Measurements from ENCODE around the gene SMIM29. TPM values are rescaled to one million over a fixed set of nuclear protein-coding genes. Genes with fewer than 3 reads are reported as not detected.

The SMIM29 gene
- total and polyA plus RNA-seq, 11 donors = 18.4 to 50.4 (median 31.3) TPM

GRCh38 chr6:34239893-34240292, 8.9 kb downstream of the SMIM29 start:
- H3K27me3 ChIP-seq = no peaks in the 10 kb centered on the region
- ATAC-seq = no peak
- H3K4me1 ChIP-seq = peaks cover 0 to 47% (median 21%) of the 10 kb centered on the region in 12 donors
- no peak overlapping the region for H3K4me3 ChIP-seq
- WGBS, 4 donors = 98 to 100% (median 99%) methylated on average over 2 of the region's 2 CpGs
- no peak for DNase-seq
- TF ChIP-seq, protein P1, sequence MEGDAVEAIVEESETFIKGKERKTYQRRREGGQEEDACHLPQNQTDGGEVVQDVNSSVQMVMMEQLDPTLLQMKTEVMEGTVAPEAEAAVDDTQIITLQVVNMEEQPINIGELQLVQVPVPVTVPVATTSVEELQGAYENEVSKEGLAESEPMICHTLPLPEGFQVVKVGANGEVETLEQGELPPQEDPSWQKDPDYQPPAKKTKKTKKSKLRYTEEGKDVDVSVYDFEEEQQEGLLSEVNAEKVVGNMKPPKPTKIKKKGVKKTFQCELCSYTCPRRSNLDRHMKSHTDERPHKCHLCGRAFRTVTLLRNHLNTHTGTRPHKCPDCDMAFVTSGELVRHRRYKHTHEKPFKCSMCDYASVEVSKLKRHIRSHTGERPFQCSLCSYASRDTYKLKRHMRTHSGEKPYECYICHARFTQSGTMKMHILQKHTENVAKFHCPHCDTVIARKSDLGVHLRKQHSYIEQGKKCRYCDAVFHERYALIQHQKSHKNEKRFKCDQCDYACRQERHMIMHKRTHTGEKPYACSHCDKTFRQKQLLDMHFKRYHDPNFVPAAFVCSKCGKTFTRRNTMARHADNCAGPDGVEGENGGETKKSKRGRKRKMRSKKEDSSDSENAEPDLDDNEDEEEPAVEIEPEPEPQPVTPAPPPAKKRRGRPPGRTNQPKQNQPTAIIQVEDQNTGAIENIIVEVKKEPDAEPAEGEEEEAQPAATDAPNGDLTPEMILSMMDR (IDR thresholded peaks at IDR 0.05) = no peak
- no peak for TF ChIP-seq POLR2A (IDR thresholded peaks at IDR 0.05)
- H3K9me3 ChIP-seq = no peaks in the 10 kb centered on the region
- intact Hi-C loops (cut with DNase I) = loop anchor here in 2 of 10 donors (5.0 to 10.0 kb wide), 2 partner anchors 43 to 365 kb away; no protein-coding TSS in a partner anchor
- H3K36me3 ChIP-seq = peaks cover 0 to 33% (median 2%) of the 10 kb centered on the region in 9 donors
- H3K27ac ChIP-seq = no peak overlapping the region

- intact Hi-C loops (cut with DNase I) = loop anchor here in 1 of 10 donors (5.0 kb wide), 1 partner anchor 42 kb away; no protein-coding TSS in a partner anchor
- no peak for ATAC-seq
- peaks cover 0 to 33% (median 2%) of the 10 kb centered on the region in 9 donors for H3K36me3 ChIP-seq
- DNase-seq = no peak
- H3K4me3 ChIP-seq = no peak overlapping the region
- H3K27me3 ChIP-seq = no peaks in the 10 kb centered on the region
- peaks cover 0 to 43% (median 19%) of the 10 kb centered on the region in 12 donors for H3K4me1 ChIP-seq
- TF ChIP-seq, protein P1 (IDR thresholded peaks at IDR 0.05) = no peak
- TF ChIP-seq POLR2A (IDR thresholded peaks at IDR 0.05) = no peak
- 93 to 95% (median 94%) methylated on average over 3 of the region's 3 CpGs for WGBS, 4 donors
- H3K27ac ChIP-seq = no peak overlapping the region
- H3K9me3 ChIP-seq = no peaks in the 10 kb centered on the region
Measured at GRCh38 chr6:34239500-34239825, 9.3 kb downstream of the SMIM29 start.

DNA sequence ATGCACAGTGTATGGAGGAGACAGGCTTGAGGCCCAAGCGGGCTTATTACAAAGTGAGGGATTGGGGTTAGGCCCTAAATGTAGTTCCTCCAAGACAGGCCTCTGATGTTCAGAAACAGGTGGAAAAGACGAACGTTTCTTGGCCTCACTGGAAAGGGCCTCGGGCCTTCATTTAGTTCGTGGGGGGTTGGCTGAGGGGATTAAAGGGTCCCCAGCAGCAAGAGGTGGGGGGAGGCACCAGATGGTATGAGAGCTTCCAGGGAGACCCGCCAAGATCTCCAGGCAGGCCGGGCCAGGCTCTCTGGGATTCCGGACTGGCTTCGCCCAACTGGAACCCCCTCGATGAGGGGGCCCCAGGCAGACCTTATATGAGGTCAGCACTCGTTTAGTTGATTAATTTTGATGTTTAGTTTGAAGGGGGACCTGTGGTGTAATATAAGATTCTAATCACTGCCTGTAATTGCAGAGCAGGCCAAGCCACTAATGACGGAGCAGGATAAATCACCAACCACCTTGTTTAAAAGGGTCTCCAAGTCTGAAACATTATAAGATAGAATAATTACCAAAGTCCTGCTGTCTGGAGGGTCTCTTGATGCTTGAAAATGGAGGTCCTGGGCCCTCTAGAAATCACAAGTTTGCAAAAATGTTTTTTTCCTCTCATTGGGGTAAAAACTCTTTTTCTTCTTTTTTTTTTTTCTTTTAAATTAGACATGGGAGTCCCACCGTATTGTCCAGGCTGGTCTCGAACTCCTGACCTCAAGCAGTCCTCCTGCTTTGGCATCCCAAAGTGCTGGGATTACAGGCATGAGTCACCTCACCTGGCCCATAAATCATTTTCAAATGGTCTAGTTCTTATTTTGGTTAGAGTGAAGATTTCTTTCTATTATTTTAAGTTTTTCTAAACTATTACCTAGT, 10.0 kb downstream of the SMIM29 start:
- peak overlapping the region in 10 of 12 donors; percentile 60 to 86 (median 65) for H3K4me3 ChIP-seq
- no peak for TF ChIP-seq POLR2A (IDR thresholded peaks at IDR 0.05)
- TF ChIP-seq, protein P1 (IDR thresholded peaks at IDR 0.05) = no peak
- 88 to 93% (median 92%) methylated on average over 12 to 14 of the region's 14 CpGs for WGBS, 4 donors
- H3K27ac ChIP-seq = peak overlapping the region in 1 of 12 donors; percentile 87
- H3K36me3 ChIP-seq = peaks cover 0 to 33% (median 2%) of the 10 kb centered on the region in 9 donors
- DNase-seq (no peak), ATAC-seq (no peak)
- no peaks in the 10 kb centered on the region for H3K9me3 ChIP-seq
- no peaks in the 10 kb centered on the region for H3K27me3 ChIP-seq
- intact Hi-C loops (cut with DNase I) = loop anchor here in 1 of 10 donors (5.0 kb wide), 1 partner anchor 42 kb away; no protein-coding TSS in a partner anchor
- peaks cover 0 to 37% (median 13%) of the 10 kb centered on the region in 12 donors for H3K4me1 ChIP-seq
